Endothelial cell of umbilical vein (primary cell): ENCODE results near the gene SOCS7. TPM values are rescaled to one million over a fixed set of nuclear protein-coding genes. Genes with fewer than 3 reads are reported as not detected.

Experiments
- BruUV-seq: library from RNA; stranded (reverse); fragments of 400-500 nt; replicated peaks from 2 replicates; lab custom pipeline; 2021; lab: Mats Ljungman, UMichigan
- CTCF ChIA-PET: fragments of 300-600, 350-600 bp; sonication (Branson Sonifier 250); formaldehyde crosslinking; loops from one replicate; lab custom pipeline; 2021; ENCODE audit warnings: antibody characterized with exemption, inconsistent platforms; lab: Charles Lee
- POLR2A ChIA-PET: fragments of 300-600, 350-600 bp; sonication (Branson Sonifier 250); formaldehyde crosslinking; loops from one replicate; lab custom pipeline; 2021; ENCODE audit warnings: antibody characterized with exemption, inconsistent platforms; lab: Charles Lee
- DNase-seq: peaks from one replicate; pipeline ENCODE4 v3.0.0-alpha.2; 2011; ENCODE audit warnings: low read depth, low spot score
- FAIRE-seq: peaks from 2 replicates; lab custom pipeline; 2011; peaks lifted over from hg19 to GRCh38; lab: Jason Lieb, UNC
- H2AFZ ChIP-seq: 2 replicates; pipeline ENCODE4 v1.6.0; 2012; ENCODE audit warnings: low read depth, low read length, control low read depth, inconsistent platforms
- H3K27ac ChIP-seq: 2 replicates; pipeline ENCODE4 v1.5.1; 2011; ENCODE audit warnings: low read depth, mild to moderate bottlenecking, control low read depth, low read length, moderate library complexity; ENCODE audit not compliant: insufficient read depth
- H3K27me3 ChIP-seq, 2 experiments: 2 replicates each; pipeline versions ENCODE4 v1.6.0 to v1.6.1; 2011; ENCODE audit warnings: low read length in 2 of 2, mixed read lengths in 1 of 2; ENCODE audit not compliant: control insufficient read depth in 2 of 2, insufficient read depth in 2 of 2
- H3K36me3 ChIP-seq, 2 experiments: 2 replicates in 1 of 2; 3 replicates in 1 of 2; pipeline ENCODE4 v1.5.1; 2011; ENCODE audit warnings: low read length in 2 of 2, mild to moderate bottlenecking in 1 of 2, moderate library complexity in 1 of 2; ENCODE audit not compliant: control insufficient read depth in 2 of 2, insufficient read depth in 2 of 2; ENCODE audit errors: extremely low read depth in 1 of 2
- H3K4me1 ChIP-seq: 3 replicates; pipeline ENCODE4 v1.5.1; 2011; ENCODE audit warnings: mild to moderate bottlenecking, low read length; ENCODE audit not compliant: control insufficient read depth, insufficient read depth; ENCODE audit errors: extremely low read depth
- H3K4me2 ChIP-seq: 2 replicates; pipeline ENCODE4 v1.6.1; 2011; ENCODE audit warnings: low read length, control low read depth, mixed read lengths; ENCODE audit not compliant: insufficient read depth
- H3K4me3 ChIP-seq, 3 experiments: fragments of 200-600 bp in 1 of 3; sonication (generic), shearing (Covaris generic) in 1 of 3; replicated peaks in 1 of 3; 2 replicates each; pipeline ENCODE4 v1.5.1; 2011 to 2016; ENCODE audit warnings: control low read depth in 3 of 3, low read length in 3 of 3, mild to moderate bottlenecking in 2 of 3, inconsistent platforms in 1 of 3, low read depth in 1 of 3, moderate library complexity in 1 of 3; ENCODE audit not compliant: insufficient read depth in 1 of 3
- H3K79me2 ChIP-seq: 2 replicates; pipeline ENCODE4 v1.6.0; 2012; ENCODE audit warnings: low read length, inconsistent platforms; ENCODE audit not compliant: control insufficient read depth, insufficient read depth
- H3K9ac ChIP-seq: replicated peaks from 2 replicates; pipeline ENCODE3; 2011; ENCODE audit warnings: low read length, control low read depth; ENCODE audit not compliant: insufficient read depth; ENCODE audit errors: extremely low read depth
- H3K9me1 ChIP-seq: replicated peaks from 3 replicates; pipeline ENCODE4 v1.6.0; 2011; ENCODE audit warnings: mild to moderate bottlenecking, low read length; ENCODE audit not compliant: control insufficient read depth, insufficient read depth; ENCODE audit errors: extremely low read depth
- H3K9me3 ChIP-seq: replicated peaks from 2 replicates; pipeline ENCODE4 v1.5.1; 2012; ENCODE audit warnings: low read length, inconsistent platforms; ENCODE audit not compliant: control insufficient read depth, insufficient read depth
- H4K20me1 ChIP-seq: replicated peaks from 2 replicates; pipeline ENCODE3; 2011; ENCODE audit warnings: mild to moderate bottlenecking, low read length; ENCODE audit not compliant: control insufficient read depth, insufficient read depth; ENCODE audit errors: extremely low read depth
- EZH2 ChIP-seq: IDR thresholded peaks from 2 replicates; pipeline ENCODE4 v1.6.1; 2012; ENCODE audit warnings: borderline replicate concordance, low read depth, mild to moderate bottlenecking, moderate library complexity, low read length, inconsistent platforms; ENCODE audit not compliant: severe bottlenecking
- FOS ChIP-seq: IDR thresholded peaks from 2 replicates; pipeline ENCODE4 v1.6.1; 2011; ENCODE audit warnings: mild to moderate bottlenecking, low read length, moderate library complexity, borderline replicate concordance; ENCODE audit not compliant: insufficient read depth
- JUN ChIP-seq: IDR thresholded peaks from 2 replicates; pipeline ENCODE4 v1.6.1; 2011; ENCODE audit warnings: borderline replicate concordance, low read depth; ENCODE audit not compliant: insufficient read length, insufficient read depth
- MAX ChIP-seq: IDR thresholded peaks from 2 replicates; pipeline ENCODE4 v1.6.1; 2011; ENCODE audit not compliant: insufficient read depth, insufficient read length
- POLR2A ChIP-seq: IDR thresholded peaks from 2 replicates; pipeline ENCODE4 v1.6.1; 2012; ENCODE audit warnings: low read depth, mild to moderate bottlenecking, control low read depth, low read length
- POLR2AphosphoS5 ChIP-seq: IDR thresholded peaks from 2 replicates; pipeline ENCODE4 v1.6.1; 2012; ENCODE audit warnings: low read depth, mild to moderate bottlenecking, control low read depth, low read length, moderate library complexity; ENCODE audit not compliant: insufficient read depth
- dilution Hi-C: fragments of 300-500 bp; cut with MboI; formaldehyde crosslinking; loops from one replicate; pipeline ENCODE4 v1.15.0; 2019; ENCODE audit warnings: low sequenced_read_pairs; ENCODE audit not compliant: extremely low pct_ligation_motif_present
- intact Hi-C: fragments of 100-400 bp; cut with micrococcal nuclease; formaldehyde crosslinking; loops from one replicate; pipeline ENCODE4 v1.10.0; 2022
- polyA plus RNA-seq, 4 experiments: library from polyadenylated mRNA; depleted of rRNA in 3 of 4; stranded (reverse) in 3 of 4; unstranded in 1 of 4; fragments of >200 nt; gene quantifications; 2 replicates each; pipeline versions ENCODE4 v1.2.1 to v1.2.3, GENCODE V29; 2011 to 2012; ENCODE audit warnings: missing spikeins in 1 of 4
- total RNA-seq: library from RNA; stranded (reverse); gene quantifications from 2 replicates; pipeline ENCODE4 v1.2.3, GENCODE V29; 2021

Gene SOCS7
- total and polyA plus RNA-seq, 2 donors (not counting 3 experiments of a cell fraction or from before 2014, with no cell fraction given), result 5.9 to 10.4 TPM

GRCh38 chr17:38431346-38432145 lies 79.9 kb downstream of the SOCS7 start:
- ChIA-PET CTCF (interaction anchor here (0.8 to 3.4 kb wide), 5 partner anchors 8 to 20 kb away, joined by 3 to 12 read pairs (median 3); no protein-coding TSS in a partner anchor), POLR2A (no interaction called here)
- no TSS peak for BruUV-seq
- Histone ChIP-seq H3K27me3 (no peaks in the 10 kb centered on the region), H3K9ac (no peak overlapping the region), H3K4me1 (peaks cover 30% of the 10 kb centered on the region), H3K9me1 (no peaks in the 10 kb centered on the region), H3K36me3 (peaks cover 0 to 2% of the 10 kb centered on the region in 2 experiments), H4K20me1 (peaks cover 5% of the 10 kb centered on the region), H3K27ac (no peak overlapping the region), H2AFZ (no peak overlapping the region), H3K4me2 (no peak overlapping the region), H3K4me3 (no peak overlapping the region), H3K9me3 (no peaks in the 10 kb centered on the region), H3K79me2 (peaks cover 93% of the 10 kb centered on the region)
- no peak for FAIRE-seq
- intact Hi-C loops, result no loop called here
- dilution Hi-C loops, result no loop called here
- no peak for DNase-seq
- TF ChIP-seq MAX (no peak), POLR2AphosphoS5 (no peak), EZH2 (no peak), JUN (no peak), FOS (no peak), POLR2A (no peak)
